HG03103 (cell line): ENCODE results near the gene POMGNT2.
"Not testable (repeated sequence)": the region's sequence is repeated elsewhere in the genome, so short reads cannot be mapped to it uniquely, and the experiment has no call there.

Experiments
- ATAC-seq: cut with Tn5 transposase; IDR thresholded peaks from one replicate; pipeline ENCODE4 v1.9.1; 2021; ENCODE audit warnings: low read depth; ENCODE audit not compliant: unreplicated experiment

Gene POMGNT2

DNA sequence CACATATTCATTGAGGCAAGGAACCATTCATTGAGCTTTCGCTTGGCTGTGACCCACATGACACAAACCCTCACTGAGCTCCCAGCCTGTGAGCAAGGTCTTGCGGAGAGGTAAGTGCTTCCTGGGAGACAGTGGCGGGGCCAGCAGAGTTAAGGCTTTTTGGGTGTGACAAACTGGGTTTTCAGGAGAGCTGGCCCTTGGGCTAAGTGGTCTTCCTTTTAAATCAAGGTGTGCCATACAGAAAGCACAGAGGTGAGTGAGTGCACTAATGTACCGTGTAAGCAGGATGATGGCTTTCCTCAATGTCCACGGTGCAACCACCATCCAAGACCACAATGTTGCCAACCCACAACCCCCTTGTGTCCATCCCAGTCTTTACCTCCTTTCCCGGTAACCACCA is 28.6 kb downstream of the POMGNT2 start:
- ATAC-seq: no peak

- no peak for ATAC-seq
Measured at GRCh38 chr3:43076857-43077256, 29.0 kb downstream of the POMGNT2 start.

DNA sequence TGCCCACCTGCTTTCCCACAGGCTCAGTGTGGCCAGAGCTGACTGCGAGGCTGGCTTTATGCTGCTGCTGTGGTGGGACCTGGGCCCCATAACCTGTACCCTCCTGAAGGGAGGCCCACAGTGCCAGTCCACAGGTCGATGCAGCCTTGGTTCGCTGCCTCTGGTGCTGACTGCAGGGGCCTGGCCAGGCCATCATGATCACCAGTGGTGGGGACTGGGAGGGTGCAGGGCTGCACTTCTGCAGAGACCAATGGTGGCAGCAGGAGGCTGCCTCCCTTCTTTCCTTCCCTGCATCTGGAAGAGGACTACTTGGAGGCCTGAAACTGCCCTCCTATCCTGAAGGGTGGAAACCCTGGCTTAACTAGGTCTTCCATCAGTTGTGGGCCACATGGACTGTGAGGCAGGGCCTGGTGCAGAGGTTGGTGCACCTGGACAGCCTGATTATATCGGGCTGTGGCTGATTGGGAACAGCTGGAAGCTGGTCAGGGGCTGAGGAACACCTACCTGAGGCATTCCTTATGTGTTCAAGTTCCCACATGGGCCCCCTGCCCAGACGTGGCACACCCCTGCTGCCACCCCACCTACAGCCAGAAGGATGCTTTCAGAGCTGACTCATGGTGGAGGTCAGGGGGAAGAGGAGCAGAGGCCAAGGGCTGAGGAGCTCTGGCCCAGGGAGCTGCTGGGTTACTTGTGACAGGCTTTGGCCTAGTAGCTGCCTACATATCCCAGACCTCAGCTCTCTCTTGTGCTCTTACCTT is 29.8 kb downstream of the POMGNT2 start:
- ATAC-seq: no peak

DNA sequence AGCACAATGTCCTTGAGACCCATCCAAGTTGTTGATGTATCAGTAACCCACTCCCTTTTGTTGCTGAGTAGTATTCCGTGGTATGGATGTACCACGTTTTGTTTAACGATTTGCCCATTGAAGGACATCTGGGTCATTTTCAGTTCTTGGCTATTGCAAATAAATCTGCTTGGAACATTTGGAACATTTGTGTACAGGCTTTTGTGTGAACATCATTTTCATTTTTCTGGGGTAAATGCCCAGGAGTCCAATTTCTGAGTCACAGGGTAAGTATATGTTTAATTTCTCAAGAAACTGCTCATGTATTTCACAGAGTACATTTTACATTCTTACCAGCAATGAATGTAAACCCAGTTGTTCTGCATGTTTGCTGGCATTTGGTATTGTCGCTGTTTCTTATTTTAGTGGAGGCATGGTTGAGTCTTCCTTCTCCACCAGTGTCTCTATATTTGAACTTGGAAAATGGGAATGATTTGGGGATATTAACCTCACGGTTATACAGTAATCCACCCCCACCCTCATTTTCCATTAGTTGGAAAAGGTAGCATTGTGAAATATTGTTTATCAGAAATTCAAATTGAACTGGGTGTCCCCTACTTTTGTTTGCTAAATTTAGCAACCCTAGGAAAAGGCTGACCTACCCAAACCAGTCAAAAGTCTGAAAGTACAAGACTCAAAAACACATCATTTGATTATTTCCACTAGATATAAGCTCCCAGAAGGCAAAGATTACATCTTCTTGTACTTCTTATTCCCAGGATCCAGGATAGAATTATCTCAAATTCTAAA is 30.8 kb downstream of the POMGNT2 start:
- ATAC-seq: no peak

GRCh38 chr3:43074482-43074881 is 31.4 kb downstream of the POMGNT2 start:
- ATAC-seq: no peak

DNA sequence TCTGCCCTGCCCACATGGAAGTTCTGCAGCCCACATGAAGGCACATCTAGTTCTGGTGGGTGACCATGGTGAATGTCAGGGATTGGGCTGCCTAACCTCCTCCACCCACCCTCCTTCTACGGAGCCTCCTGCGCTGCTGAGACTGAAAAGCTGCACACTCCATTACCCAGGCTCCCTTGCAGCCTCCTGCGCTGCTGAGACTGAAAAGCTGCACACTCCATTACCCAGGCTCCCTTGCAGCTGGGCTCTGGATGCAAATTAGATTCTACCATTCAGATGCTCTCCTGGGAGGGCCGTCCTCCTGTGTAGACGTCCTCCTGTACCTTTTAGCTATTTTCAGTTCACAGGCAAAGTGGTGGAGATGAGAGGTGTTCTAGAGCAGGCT is 32.1 kb downstream of the POMGNT2 start:
- no peak for ATAC-seq

DNA sequence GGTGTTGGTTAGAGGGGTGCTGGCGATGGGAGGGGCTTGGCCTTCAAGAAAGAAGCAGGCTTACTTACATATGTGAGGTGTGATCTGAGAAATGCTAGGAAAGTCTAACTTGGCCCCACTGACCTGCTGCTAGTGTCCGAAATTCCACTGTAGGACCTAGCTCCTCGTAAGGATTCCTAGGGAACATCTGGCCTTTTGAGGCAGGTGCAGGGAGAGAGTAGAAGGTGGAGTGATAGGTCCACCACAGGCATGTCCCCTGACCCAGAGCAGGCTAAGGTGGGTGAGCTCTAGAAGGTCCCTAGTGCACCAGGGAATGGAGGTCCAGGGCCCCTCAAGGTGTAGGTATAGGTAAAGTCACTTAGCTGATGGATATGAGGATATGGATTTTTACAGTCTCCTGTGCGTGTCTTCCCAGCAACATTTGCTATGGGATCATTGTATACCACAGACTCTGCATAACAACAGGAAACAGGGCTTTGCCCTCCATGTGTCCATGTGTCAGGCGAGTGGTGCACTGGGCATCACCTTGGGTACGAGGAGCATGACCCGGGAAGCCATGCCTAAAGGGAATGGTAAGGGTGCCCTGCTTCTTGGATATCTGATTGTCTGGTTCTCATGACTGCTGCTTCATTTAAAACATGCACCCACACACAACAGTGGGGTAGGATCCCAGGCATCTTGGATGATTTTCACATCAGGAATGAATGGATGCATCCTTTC is 32.6 kb downstream of the POMGNT2 start:
- no peak for ATAC-seq

DNA sequence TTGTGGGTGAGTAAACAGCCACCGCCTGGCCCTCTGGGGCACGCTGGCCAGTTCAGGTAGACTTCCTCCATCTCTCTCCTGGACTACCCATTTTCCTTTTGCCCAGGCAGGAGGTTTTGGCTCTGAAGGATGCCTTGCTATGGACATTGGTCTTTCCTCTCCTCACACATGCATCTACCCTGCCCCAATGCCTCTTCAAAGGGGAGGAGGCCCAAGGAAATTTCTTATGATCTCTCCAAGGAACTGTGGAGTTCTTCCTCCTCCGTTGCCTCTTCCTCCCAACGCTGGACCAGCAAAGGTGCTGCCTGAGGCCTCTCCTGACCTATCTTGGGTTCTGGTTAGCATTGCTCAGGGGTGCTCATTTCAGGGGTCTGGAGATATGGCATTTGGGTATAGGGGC is 33.5 kb downstream of the POMGNT2 start:
- ATAC-seq: no peak

GRCh38 chr3:43071313-43071893 is 34.5 kb downstream of the POMGNT2 start:
- no peak for ATAC-seq

DNA sequence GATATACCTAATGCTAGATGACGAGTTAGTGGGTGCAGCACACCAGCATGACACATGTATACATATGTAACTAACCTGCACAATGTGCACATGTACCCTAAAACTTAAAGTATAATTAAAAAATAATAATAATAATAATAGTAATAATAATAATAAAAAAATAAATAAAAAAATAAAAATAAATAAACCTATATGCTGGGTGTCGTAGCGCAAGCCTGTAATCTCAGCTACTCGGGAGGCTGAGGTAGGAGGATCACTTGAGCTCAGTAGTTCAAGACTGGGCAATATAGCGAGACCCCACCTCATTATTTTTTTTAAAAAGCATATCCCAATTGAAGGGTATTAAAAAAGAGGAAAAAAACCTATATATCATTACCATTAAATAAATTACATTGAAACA is 35.2 kb downstream of the POMGNT2 start:
- not testable (repeated sequence) for ATAC-seq

DNA sequence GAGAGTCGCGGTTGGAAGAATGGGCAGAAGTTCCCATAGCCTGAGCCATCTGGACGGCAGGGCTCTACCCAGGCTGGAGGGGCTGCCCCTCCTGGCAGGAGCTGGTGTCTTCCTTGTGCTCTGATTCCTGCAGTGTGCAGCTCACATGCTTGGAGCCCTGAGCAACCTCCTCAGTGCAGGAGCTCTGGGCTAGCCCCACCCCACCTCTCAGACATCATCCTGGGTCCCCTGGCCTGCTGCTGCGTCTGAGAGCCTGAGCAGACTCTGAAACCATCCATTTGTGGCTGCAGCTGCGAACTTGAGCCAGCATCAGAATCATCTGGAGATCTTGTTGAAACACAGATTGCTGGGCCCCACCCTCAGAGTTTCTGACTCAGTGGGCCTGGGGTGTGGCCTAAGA is 42.8 kb downstream of the POMGNT2 start:
- no peak for ATAC-seq

GRCh38 chr3:43062564-43063040 is 43.3 kb downstream of the POMGNT2 start:
- no peak for ATAC-seq

DNA sequence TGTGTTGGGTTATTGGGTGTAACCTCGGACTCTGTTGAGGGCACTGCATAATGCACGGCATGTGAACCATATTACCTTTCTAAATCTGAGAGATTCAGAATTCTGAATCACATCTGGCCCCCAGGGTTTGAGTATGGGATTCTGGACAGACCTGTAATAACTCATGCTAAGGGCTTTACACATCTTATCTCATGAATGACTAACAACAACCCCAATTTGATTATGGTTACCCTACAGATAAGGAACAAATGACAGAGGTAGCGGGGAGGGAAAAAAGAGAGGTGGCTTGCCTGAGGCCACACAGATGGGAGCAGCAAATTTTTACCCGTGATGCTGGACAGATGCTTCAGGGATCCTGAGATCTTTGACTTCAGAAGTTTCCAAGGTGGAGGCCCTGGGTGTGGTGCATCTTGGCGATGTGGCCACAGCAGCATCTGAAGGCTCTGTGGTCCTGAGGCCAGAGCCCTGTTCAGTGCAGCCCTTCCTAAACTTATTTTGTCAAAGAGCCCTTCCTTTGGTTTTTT is 43.8 kb downstream of the POMGNT2 start:
- ATAC-seq: no peak

DNA sequence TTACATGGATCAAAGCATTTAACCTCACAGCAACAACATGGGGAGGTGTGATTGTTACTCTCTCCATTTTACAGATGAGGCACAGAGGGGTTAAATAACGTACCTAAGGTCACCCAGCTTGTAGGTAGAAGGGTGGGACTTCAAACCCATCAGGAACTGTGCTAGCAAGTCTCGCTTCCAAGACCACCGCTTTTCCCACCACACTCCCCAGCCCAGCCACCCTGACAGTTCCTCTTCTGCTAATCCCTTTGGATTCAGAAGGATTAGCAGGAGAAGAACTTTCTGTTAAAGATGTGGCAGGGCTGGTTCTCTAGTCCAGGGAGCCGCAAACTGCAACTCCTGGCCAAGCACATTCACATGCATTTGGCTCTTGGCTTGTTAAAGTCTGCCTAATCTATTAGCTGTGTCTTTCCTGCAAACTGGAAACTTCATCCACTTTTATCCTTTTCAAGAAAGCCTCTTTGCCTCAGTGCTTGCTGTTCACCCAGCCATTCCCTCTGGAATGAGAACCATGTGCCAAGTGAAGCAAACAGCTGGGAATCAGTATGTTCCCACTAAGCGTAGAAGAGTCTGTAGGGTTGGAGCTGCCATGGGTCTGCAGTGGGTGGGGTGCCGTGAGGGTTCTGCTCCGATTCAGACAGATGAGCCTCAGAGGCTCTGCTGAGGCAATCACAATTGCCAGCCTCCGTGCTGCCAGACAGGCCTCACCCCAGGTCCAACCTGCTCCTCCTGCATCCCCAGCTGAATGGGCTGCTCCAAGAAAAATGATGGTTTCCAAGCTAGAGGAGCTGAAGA is 44.6 kb downstream of the POMGNT2 start:
- ATAC-seq: no peak

GRCh38 chr3:43059456-43059855 is 46.4 kb downstream of the POMGNT2 start:
- no peak for ATAC-seq

GRCh38 chr3:43055806-43056770 is 49.8 kb downstream of the POMGNT2 start:
- ATAC-seq: no peak

DNA sequence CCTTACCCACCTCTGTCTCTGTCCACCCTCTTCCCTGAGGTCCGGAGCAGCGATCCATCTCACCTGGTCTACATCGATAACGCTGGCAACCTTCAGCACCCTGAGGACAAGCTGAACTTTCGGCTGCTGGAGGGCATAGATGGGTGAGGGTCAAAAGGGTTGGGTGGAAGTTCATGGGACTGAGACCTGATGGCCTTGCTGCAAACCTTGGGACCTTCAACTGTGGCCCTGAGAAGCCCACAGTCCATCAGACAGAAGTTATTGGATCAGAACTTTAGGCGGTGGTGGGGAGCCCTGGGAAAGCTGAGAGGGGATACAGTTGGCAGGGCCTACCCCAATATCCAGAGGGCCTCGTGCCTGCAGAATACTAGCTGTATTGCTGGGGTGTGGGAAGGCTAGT is 50.5 kb downstream of the POMGNT2 start:
- ATAC-seq: no peak

GRCh38 chr3:43054754-43055153 is 51.1 kb downstream of the POMGNT2 start:
- no peak for ATAC-seq

- no peak for ATAC-seq
Measured at GRCh38 chr3:43053291-43053690, 52.6 kb downstream of the POMGNT2 start.
